ENCODE data around the gene FGF13. TPM values are rescaled to one million over a fixed set of nuclear protein-coding genes. Genes with fewer than 3 reads are reported as not detected.
A peak's percentile ranks its signal among the peaks of the same experiment; 100 is the strongest.

FGF13 gene
- total and polyA plus RNA-seq, 2 of the 13 experiments (the other 11 are each of a cell fraction or from before 2014, with no cell fraction given) = 0.09 to 0.33 TPM

- Histone ChIP-seq H3K27me3 (ENCODE audit: control insufficient read depth in 1 of 2, insufficient read depth in 2 of 2, low read length in 2 of 2) (0 out of 5 replicates have a peak, but pooled peaks cover 0 to 3% of the 10 kb centered on the region in 2 experiments), H3K4me3 (replicated peaks in 1 of 3; ENCODE audit: insufficient read depth in 1 of 3, low read depth in 2 of 3, low read length in 3 of 3) (no peak overlapping the region), H3K9ac (ENCODE audit: insufficient read depth, low read depth, low read length) (no peak overlapping the region), H3K4me2 (ENCODE audit: low read depth, low read length) (no peak overlapping the region), H3K36me3 (replicated peaks in 1 of 2; ENCODE audit: control insufficient read depth in 1 of 2, insufficient read depth in 2 of 2, low read length in 2 of 2) (no peaks in the 10 kb centered on the region), H2AFZ (ENCODE audit: low read length) (no peak overlapping the region), H3K79me2 (ENCODE audit: insufficient read depth, low read length) (no peaks in the 10 kb centered on the region), H3K4me1 (ENCODE audit: insufficient read depth, low read length) (no peaks in the 10 kb centered on the region), H3K27ac (ENCODE audit: extremely low read length, insufficient read depth, low read length) (no peak overlapping the region), H4K20me1 (ENCODE audit: insufficient read depth, low read length) (no peaks in the 10 kb centered on the region), H3K9me3 (ENCODE audit: low read length) (no peaks in the 10 kb centered on the region)
- FAIRE-seq (no peak), DNase-seq (ENCODE audit: low spot score) (no peak), ATAC-seq (peak; percentile 44)
- ChIA-PET POLR2A (no interaction called here), CTCF (ENCODE audit: low intra/inter-chr PET ratio, low total read pairs) (no interaction called here)
- intact Hi-C loops (cut with micrococcal nuclease; ENCODE audit: unreplicated experiment) (no loop called here), in situ Hi-C loops (cut with HindIII; ENCODE audit: extremely low pct_ligation_motif_present, low pct_unique_long_range_greater_than_20kb) (no loop called here)
- TF ChIP-seq AHDC1 (CRISPR knock-in tag; IDR thresholded peaks at IDR 0.05; ENCODE audit: borderline replicate concordance) (no peak), RAD51 (IDR thresholded peaks at IDR 0.05; ENCODE audit: borderline replicate concordance) (no peak), RARA (CRISPR knock-in tag; IDR thresholded peaks at IDR 0.05) (no peak), MAX (IDR thresholded peaks at IDR 0.05) (no peak), GPBP1L1 (CRISPR knock-in tag; IDR thresholded peaks at IDR 0.05) (no peak), ARID5B (CRISPR knock-in tag; IDR thresholded peaks at IDR 0.05) (no peak), SALL1 (CRISPR knock-in tag; IDR thresholded peaks at IDR 0.05) (no peak), ZNF567 (CRISPR knock-in tag; IDR thresholded peaks at IDR 0.05; ENCODE audit: borderline replicate concordance) (no peak)
- BruUV-seq (replicated peaks) = no TSS peak
- WGBS (ENCODE audit: low lambda C conversion rate) = 6% methylated on average over 8 of the region's 25 CpGs
Observed at GRCh38 chrX:138709886-138710791, 1.4 kb downstream of the FGF13 start.

Data from HepG2 (cell line).